ENCODE data around the gene SIAE. TPM values are rescaled to one million over a fixed set of nuclear protein-coding genes. Genes with fewer than 3 reads are reported as not detected.
A peak's percentile ranks its signal among the peaks of the same experiment; 100 is the strongest.

SIAE gene
- total RNA-seq, 6 experiments from 2014 or later = 30.9 to 56.8 (median 35.6) TPM

DNA sequence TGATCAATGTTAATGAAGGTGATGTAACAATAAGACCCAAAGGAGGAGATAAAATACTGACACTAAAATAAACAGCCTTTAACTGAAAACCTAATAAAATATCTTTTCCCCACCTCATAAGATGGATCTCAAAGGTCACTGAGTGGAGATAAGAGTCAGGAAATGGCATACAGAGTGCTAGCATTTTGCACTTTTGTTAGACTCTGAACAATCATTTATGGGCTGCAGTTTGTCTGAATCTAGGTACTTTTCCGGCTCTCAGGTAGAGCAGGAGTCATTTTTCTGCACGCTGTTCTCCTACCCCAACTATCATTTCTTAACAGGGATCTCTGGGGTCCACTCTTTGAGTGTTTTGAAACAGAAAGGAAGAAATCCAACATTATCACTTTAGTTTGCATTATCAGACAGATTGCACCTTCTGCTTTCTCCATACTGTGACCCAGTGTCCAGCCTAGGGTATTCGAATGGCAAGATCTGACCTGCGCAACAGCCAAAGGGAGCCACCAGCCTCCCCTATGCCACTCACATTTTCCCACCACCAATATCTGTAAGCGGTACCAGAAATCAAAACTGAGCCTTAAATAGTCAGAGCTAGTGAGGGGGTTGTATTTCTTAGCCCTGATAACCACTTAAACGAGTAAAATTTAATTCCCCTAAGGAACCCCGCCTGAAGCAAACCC is 863 bp downstream of the SIAE start:
- no peak for TF ChIP-seq POLR2A (IDR thresholded peaks at IDR 0.05)
- TF ChIP-seq, protein P1, sequence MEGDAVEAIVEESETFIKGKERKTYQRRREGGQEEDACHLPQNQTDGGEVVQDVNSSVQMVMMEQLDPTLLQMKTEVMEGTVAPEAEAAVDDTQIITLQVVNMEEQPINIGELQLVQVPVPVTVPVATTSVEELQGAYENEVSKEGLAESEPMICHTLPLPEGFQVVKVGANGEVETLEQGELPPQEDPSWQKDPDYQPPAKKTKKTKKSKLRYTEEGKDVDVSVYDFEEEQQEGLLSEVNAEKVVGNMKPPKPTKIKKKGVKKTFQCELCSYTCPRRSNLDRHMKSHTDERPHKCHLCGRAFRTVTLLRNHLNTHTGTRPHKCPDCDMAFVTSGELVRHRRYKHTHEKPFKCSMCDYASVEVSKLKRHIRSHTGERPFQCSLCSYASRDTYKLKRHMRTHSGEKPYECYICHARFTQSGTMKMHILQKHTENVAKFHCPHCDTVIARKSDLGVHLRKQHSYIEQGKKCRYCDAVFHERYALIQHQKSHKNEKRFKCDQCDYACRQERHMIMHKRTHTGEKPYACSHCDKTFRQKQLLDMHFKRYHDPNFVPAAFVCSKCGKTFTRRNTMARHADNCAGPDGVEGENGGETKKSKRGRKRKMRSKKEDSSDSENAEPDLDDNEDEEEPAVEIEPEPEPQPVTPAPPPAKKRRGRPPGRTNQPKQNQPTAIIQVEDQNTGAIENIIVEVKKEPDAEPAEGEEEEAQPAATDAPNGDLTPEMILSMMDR (IDR thresholded peaks at IDR 0.05) = no peak
- Histone ChIP-seq H3K27ac (peak overlapping the region in 1 of 3 donors; percentile 70), H3K4me3 (peak overlapping the region; percentile 61 to 82 (median 81)), H3K27me3 (no peaks in the 10 kb centered on the region), H3K4me1 (peaks cover 0 to 8% (median 0%) of the 10 kb centered on the region in 4 donors), H3K36me3 (no peaks in the 10 kb centered on the region), H3K9me3 (no peaks in the 10 kb centered on the region)
- ATAC-seq (no peak), DNase-seq (no peak)
- intact Hi-C loops (cut with DNase I) = loop anchor here (5.0 kb wide), 1 partner anchor 90 kb away; the partner anchor contains the start of gene ESAM (in 2 of the 2)
- 44% methylated on average over 5 of the region's 7 CpGs for WGBS (ENCODE audit: insufficient coverage, low coverage, low lambda C conversion rate, missing lambda C conversion rate)

DNA sequence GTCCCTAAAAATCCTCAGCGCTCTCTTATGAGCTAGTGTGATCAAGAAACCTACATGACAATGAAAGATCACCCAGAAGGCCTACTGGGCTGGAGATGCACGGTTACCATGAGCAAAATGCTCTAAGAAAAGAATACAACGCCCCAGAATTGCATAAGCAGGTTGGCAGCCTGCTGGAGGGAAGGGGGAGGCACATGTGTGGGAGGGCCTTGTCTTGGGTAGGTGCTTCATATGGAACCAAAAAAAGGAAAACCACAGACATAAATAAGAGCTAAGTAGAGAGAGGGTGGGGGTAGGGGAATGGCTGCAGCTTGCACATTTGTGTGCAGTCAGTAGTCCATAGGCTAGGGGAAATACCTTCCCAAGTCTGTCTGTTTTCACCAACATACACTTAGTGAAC is 2.8 kb downstream of the SIAE start:
- no peak overlapping the region for H3K4me3 ChIP-seq
- no peak overlapping the region for H3K27ac ChIP-seq
- H3K4me1 ChIP-seq = peaks cover 0 to 8% (median 0%) of the 10 kb centered on the region in 4 donors
- H3K27me3 ChIP-seq = no peaks in the 10 kb centered on the region
- intact Hi-C loops (cut with DNase I) = loop anchor here (5.0 kb wide), 1 partner anchor 92 kb away; the partner anchor contains the start of gene ESAM (in 2 of the 2)
- 33% methylated on average over 3 of the region's 3 CpGs for WGBS (ENCODE audit: insufficient coverage, low coverage, low lambda C conversion rate, missing lambda C conversion rate)
- DNase-seq (no peak), ATAC-seq (no peak)
- TF ChIP-seq, protein P1 (IDR thresholded peaks at IDR 0.05) = no peak
- TF ChIP-seq POLR2A (IDR thresholded peaks at IDR 0.05) = no peak
- H3K9me3 ChIP-seq = no peaks in the 10 kb centered on the region
- H3K36me3 ChIP-seq = no peaks in the 10 kb centered on the region

DNA sequence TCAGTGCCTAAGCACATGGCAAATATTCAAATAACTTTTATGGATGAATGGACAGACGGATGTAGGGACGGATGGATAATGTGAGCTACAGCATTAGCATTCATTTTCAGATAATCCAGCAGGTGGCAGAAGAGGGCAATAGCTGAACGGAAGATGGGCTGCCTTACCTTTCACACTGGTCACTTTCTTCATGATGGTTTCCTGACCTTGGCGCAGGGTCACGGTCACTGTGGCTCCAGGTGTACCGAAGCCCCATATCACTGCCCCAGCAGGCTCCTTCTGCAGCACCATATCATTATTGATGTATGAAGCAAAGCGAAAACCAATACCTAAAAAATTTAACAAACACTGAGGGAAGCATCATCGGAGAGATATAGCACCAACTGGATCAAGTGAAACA is 4.3 kb downstream of the SIAE start:
- 16% methylated on average over 8 of the region's 8 CpGs for WGBS (ENCODE audit: insufficient coverage, low coverage, low lambda C conversion rate, missing lambda C conversion rate)
- H3K36me3 ChIP-seq = no peaks in the 10 kb centered on the region
- DNase-seq (peak in 2 of 3 donors; percentile 23 to 55), ATAC-seq (peak; percentile 52 to 65 (median 63))
- H3K27me3 ChIP-seq = no peaks in the 10 kb centered on the region
- H3K9me3 ChIP-seq = no peaks in the 10 kb centered on the region
- TF ChIP-seq POLR2A (IDR thresholded peaks at IDR 0.05) = no peak
- TF ChIP-seq, protein P1 (IDR thresholded peaks at IDR 0.05) = peak; percentile 74 to 85 (median 79)
- no peak overlapping the region for H3K4me3 ChIP-seq
- H3K27ac ChIP-seq = no peak overlapping the region
- intact Hi-C loops (cut with DNase I) = no loop called here
- peaks cover 0 to 8% (median 0%) of the 10 kb centered on the region in 4 donors for H3K4me1 ChIP-seq

DNA sequence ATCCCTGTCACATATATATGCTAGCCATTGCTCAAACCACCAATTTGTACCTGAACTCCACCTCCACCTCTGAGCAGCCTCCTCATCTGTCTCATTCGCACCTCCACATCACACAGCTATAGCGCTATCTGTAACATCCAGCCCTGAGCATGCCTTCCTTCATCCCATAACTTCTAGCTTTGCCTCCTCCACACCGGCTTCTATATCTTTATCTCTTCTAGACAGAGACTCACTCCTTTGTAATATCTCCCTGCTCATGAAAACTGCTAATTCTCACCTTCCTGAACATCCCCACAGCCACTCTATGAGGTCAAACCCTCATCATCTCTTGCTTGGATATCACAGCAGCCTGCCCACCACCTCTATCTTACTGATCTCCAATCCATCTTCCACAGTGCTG is 5.9 kb downstream of the SIAE start:
- intact Hi-C loops (cut with DNase I) = no loop called here
- Histone ChIP-seq H3K27me3 (no peaks in the 10 kb centered on the region), H3K4me3 (no peak overlapping the region), H3K4me1 (peaks cover 0 to 2% (median 0%) of the 10 kb centered on the region in 4 donors), H3K36me3 (no peaks in the 10 kb centered on the region), H3K27ac (no peak overlapping the region), H3K9me3 (no peaks in the 10 kb centered on the region)
- 81% methylated on average over 3 of the region's 3 CpGs for WGBS (ENCODE audit: insufficient coverage, low coverage, low lambda C conversion rate, missing lambda C conversion rate)
- TF ChIP-seq, protein P1 (IDR thresholded peaks at IDR 0.05) = no peak
- no peak for TF ChIP-seq POLR2A (IDR thresholded peaks at IDR 0.05)
- no peak for ATAC-seq
- no peak for DNase-seq
